CD14-positive monocyte (primary cell): Measurements from ENCODE around the gene ABCB9. TPM values are rescaled to one million over a fixed set of nuclear protein-coding genes. Genes with fewer than 3 reads are reported as not detected.

Experiments
- DNase-seq, 3 donors: peaks; one replicate each; pipeline ENCODE4 v3.0.0-alpha.2; 2011 to 2022
- H2AFZ ChIP-seq: 2 replicates; pipeline ENCODE4 v1.6.0; 2012; ENCODE audit warnings: mild to moderate bottlenecking, low read depth, low read length, inconsistent platforms; ENCODE audit not compliant: insufficient read depth, poor library complexity, severe bottlenecking
- H3K27ac ChIP-seq, 2 donors: 1 replicate in 1 of 2; 2 replicates in 1 of 2; pipeline ENCODE4 v1.5.1; 2012 to 2013; ENCODE audit warnings: low read length in 2 of 2, control low read depth in 1 of 2, inconsistent platforms in 1 of 2, low read depth in 1 of 2, mild to moderate bottlenecking in 1 of 2
- H3K27me3 ChIP-seq, 2 donors: one replicate each; pipeline versions ENCODE4 v1.6.0 to v1.6.1; 2011 to 2013; ENCODE audit warnings: low read length in 2 of 2; ENCODE audit not compliant: control insufficient read depth in 2 of 2, insufficient read depth in 2 of 2
- H3K36me3 ChIP-seq, 2 donors: replicated peaks in 1 of 2; 1 replicate in 1 of 2; 2 replicates in 1 of 2; pipeline versions ENCODE4 v1.5.1 to v1.6.1; 2012 to 2013; ENCODE audit warnings: low read length in 2 of 2, control low read depth in 1 of 2, inconsistent platforms in 1 of 2, mild to moderate bottlenecking in 1 of 2; ENCODE audit not compliant: insufficient read depth in 2 of 2, control insufficient read depth in 1 of 2
- H3K4me1 ChIP-seq, 2 donors: 1 replicate in 1 of 2; 2 replicates in 1 of 2; pipeline versions ENCODE4 v1.5.1 to v1.6.1; 2012 to 2013; ENCODE audit warnings: low read length in 2 of 2, control low read depth in 1 of 2, inconsistent platforms in 1 of 2, mild to moderate bottlenecking in 1 of 2, moderate library complexity in 1 of 2; ENCODE audit not compliant: insufficient read depth in 2 of 2, control insufficient read depth in 1 of 2
- H3K4me2 ChIP-seq: replicated peaks from 2 replicates; pipeline ENCODE3; 2012; ENCODE audit warnings: low read length, moderate library complexity, mild to moderate bottlenecking; ENCODE audit not compliant: poor library complexity, severe bottlenecking; ENCODE audit errors: extremely low read depth
- H3K4me3 ChIP-seq, 3 experiments: fragments of 200-600 bp in 1 of 3; sonication (generic) in 1 of 3; replicated peaks in 1 of 3; 1 replicate in 2 of 3; 2 replicates in 1 of 3; pipeline ENCODE4 v1.5.1; 2011 to 2013; ENCODE audit warnings: low read length in 3 of 3, mild to moderate bottlenecking in 3 of 3, control low read depth in 2 of 3, low read depth in 2 of 3, inconsistent platforms in 1 of 3, moderate library complexity in 1 of 3
- H3K79me2 ChIP-seq: 2 replicates; pipeline ENCODE4 v1.6.0; 2012; ENCODE audit warnings: mild to moderate bottlenecking, control low read depth, inconsistent platforms, low read length, moderate library complexity; ENCODE audit not compliant: insufficient read depth
- H3K9ac ChIP-seq: 2 replicates; pipeline ENCODE4 v1.6.0; 2017; ENCODE audit warnings: low read length, mild to moderate bottlenecking; ENCODE audit not compliant: insufficient read depth, poor library complexity, severe bottlenecking
- H3K9me3 ChIP-seq, 2 donors: replicated peaks in 1 of 2; 1 replicate in 1 of 2; 2 replicates in 1 of 2; pipeline versions ENCODE4 v1.5.1 to v1.6.1; 2012 to 2013; ENCODE audit warnings: low read length in 2 of 2, control low read depth in 1 of 2; ENCODE audit not compliant: control insufficient read depth in 1 of 2, insufficient read depth in 1 of 2
- H4K20me1 ChIP-seq: 2 replicates; pipeline ENCODE4 v1.6.0; 2012; ENCODE audit warnings: mild to moderate bottlenecking, low read length, control low read depth, moderate library complexity; ENCODE audit not compliant: insufficient read depth
- H3K27ac Mint-ChIP-seq, 7 donors: one replicate each; pipeline ENCODE4 v1.8.0; 2020; ENCODE audit warnings: mild to moderate bottlenecking in 7 of 7, mixed read lengths in 7 of 7, moderate library complexity in 6 of 7, inconsistent platforms in 2 of 7
- H3K27me3 Mint-ChIP-seq, 3 donors: one replicate each; pipeline ENCODE4 v1.8.0; 2021 to 2022; ENCODE audit warnings: low read depth in 3 of 3, mild to moderate bottlenecking in 3 of 3, mixed read lengths in 3 of 3, moderate library complexity in 3 of 3, inconsistent platforms in 1 of 3
- H3K36me3 Mint-ChIP-seq, 2 donors: one replicate each; pipeline ENCODE4 v1.8.0; 2020; ENCODE audit warnings: mixed read lengths in 2 of 2, inconsistent platforms in 1 of 2, mild to moderate bottlenecking in 1 of 2
- H3K4me1 Mint-ChIP-seq: one replicate; pipeline ENCODE4 v1.8.0; 2020; ENCODE audit warnings: mild to moderate bottlenecking, mixed read lengths
- H3K4me3 Mint-ChIP-seq, 2 donors: one replicate each; pipeline ENCODE4 v1.8.0; 2020; ENCODE audit warnings: mild to moderate bottlenecking in 2 of 2, mixed read lengths in 2 of 2, moderate library complexity in 1 of 2
- H3K9me3 Mint-ChIP-seq, 7 donors: one replicate each; pipeline ENCODE4 v1.8.0; 2020 to 2022; ENCODE audit warnings: mixed read lengths in 7 of 7, mild to moderate bottlenecking in 6 of 7, moderate library complexity in 6 of 7, inconsistent platforms in 2 of 7
- whole genome bisulfite sequencing: methylation state at CpG from one replicate; pipeline ENCODE4 v1.1.5; 2013; ENCODE audit warnings: missing lambda C conversion rate; ENCODE audit not compliant: insufficient coverage; 5-methylcytosine and 5-hydroxymethylcytosine counted together
- intact Hi-C, 2 donors: fragments of 100-400 bp; cut with micrococcal nuclease; formaldehyde crosslinking; loops; one replicate each; pipeline versions ENCODE4 v1.15.0 to v1.15.1; 2023
- polyA plus RNA-seq, 3 donors: library from polyadenylated mRNA; depleted of rRNA in 1 of 3; unstranded in 2 of 3; stranded (reverse) in 1 of 3; fragments of 300-500 nt in 2 of 3; fragments of >200 nt in 1 of 3; fragmentation: Illumina TruSeq in 2 of 3; gene quantifications; 1 replicate in 2 of 3; 2 replicates in 1 of 3; pipeline ENCODE4 v1.2.3, GENCODE V29; 2012 to 2021
- TF ChIP-seq, protein P1 (sequence below): fragments of 200-600 bp; IDR thresholded peaks from one replicate; pipeline ENCODE4 v1.8.0; 2022; ENCODE audit warnings: antibody characterized with exemption, mild to moderate bottlenecking

Gene ABCB9
- polyA plus RNA-seq, 3 donors = 0.14 to 1.2 (median 0.22) TPM

- Mint-ChIP-seq H3K36me3 (peaks cover 0 to 1% of the 10 kb centered on the region in 2 donors), H3K4me1 (peaks cover 18% of the 10 kb centered on the region), H3K9me3 (peaks cover 0 to 7% (median 2%) of the 10 kb centered on the region in 7 donors), H3K4me3 (no peak overlapping the region), H3K27me3 (peaks cover 0 to 5% (median 1%) of the 10 kb centered on the region in 3 donors), H3K27ac (no peak overlapping the region)
- no peak overlapping the region for H3K4me3 ChIP-seq
- no peaks in the 10 kb centered on the region for H3K27me3 ChIP-seq
- no peaks in the 10 kb centered on the region for H3K9me3 ChIP-seq
- no peak overlapping the region for H2AFZ ChIP-seq
- H3K27ac ChIP-seq = no peak overlapping the region
- H3K36me3 ChIP-seq = no peaks in the 10 kb centered on the region
- H3K79me2 ChIP-seq = no peaks in the 10 kb centered on the region
- H3K4me1 ChIP-seq = peaks cover 7 to 10% of the 10 kb centered on the region in 2 donors
- TF ChIP-seq, protein P1, sequence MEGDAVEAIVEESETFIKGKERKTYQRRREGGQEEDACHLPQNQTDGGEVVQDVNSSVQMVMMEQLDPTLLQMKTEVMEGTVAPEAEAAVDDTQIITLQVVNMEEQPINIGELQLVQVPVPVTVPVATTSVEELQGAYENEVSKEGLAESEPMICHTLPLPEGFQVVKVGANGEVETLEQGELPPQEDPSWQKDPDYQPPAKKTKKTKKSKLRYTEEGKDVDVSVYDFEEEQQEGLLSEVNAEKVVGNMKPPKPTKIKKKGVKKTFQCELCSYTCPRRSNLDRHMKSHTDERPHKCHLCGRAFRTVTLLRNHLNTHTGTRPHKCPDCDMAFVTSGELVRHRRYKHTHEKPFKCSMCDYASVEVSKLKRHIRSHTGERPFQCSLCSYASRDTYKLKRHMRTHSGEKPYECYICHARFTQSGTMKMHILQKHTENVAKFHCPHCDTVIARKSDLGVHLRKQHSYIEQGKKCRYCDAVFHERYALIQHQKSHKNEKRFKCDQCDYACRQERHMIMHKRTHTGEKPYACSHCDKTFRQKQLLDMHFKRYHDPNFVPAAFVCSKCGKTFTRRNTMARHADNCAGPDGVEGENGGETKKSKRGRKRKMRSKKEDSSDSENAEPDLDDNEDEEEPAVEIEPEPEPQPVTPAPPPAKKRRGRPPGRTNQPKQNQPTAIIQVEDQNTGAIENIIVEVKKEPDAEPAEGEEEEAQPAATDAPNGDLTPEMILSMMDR = no peak
- DNase-seq = no peak
- intact Hi-C loops = no loop called here
- WGBS = 83% methylated on average over 1 of the region's 4 CpGs
- no peaks in the 10 kb centered on the region for H4K20me1 ChIP-seq
- no peak overlapping the region for H3K9ac ChIP-seq
- no peak overlapping the region for H3K4me2 ChIP-seq
Measured at GRCh38 chr12:122939125-122939524, 27.1 kb downstream of the ABCB9 start.

DNA sequence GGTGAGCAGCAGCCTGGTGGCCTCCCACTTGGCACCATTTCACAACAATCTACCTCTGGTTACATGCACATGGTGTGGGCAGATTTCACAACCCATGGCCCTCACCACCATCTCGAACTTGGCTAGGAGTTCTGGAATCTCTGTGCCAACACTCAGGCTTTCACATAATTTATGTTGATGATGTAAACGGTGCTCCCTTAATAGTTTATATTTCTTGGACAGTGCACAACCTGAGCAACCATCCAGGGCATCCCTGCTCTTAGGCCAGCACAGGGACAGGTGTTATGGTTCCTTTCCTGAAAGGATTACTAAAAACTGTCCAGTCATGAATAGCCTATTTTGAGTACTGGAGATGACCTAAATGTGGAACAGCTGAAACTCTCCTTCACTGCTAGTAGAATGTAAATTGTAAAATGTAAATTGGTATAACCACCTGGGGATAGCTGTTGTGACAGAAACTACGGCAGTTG is 28.6 kb downstream of the ABCB9 start:
- Histone ChIP-seq H3K27ac (no peak overlapping the region), H3K9ac (no peak overlapping the region), H3K4me2 (no peak overlapping the region), H3K9me3 (no peaks in the 10 kb centered on the region), H3K79me2 (no peaks in the 10 kb centered on the region), H3K4me1 (no peaks in the 10 kb centered on the region), H4K20me1 (no peaks in the 10 kb centered on the region), H2AFZ (no peak overlapping the region), H3K36me3 (no peaks in the 10 kb centered on the region), H3K27me3 (no peaks in the 10 kb centered on the region), H3K4me3 (no peak overlapping the region)
- Mint-ChIP-seq H3K27me3 (peaks cover 0 to 3% (median 0%) of the 10 kb centered on the region in 3 donors), H3K4me3 (no peak overlapping the region), H3K27ac (no peak overlapping the region), H3K36me3 (no peaks in the 10 kb centered on the region), H3K9me3 (peaks cover 0 to 5% (median 2%) of the 10 kb centered on the region in 7 donors), H3K4me1 (peaks cover 7% of the 10 kb centered on the region)
- intact Hi-C loops = no loop called here
- no CpG with 5 or more reads among the region's 3 CpGs for WGBS
- TF ChIP-seq, protein P1 = no peak
- DNase-seq = no peak
